Sigmoid colon (tissue), 4 donors: ENCODE data around the gene TM6SF1.

ENCODE experiments used
- CTCF ChIP-seq, 4 experiments: fragments of 450-650 bp in 3 of 4; fragments of 200-600 bp in 1 of 4; IDR thresholded peaks; one replicate each; pipeline ENCODE4 v1.5.1; 2016 to 2019; ENCODE audit warnings: antibody characterized with exemption in 4 of 4, mild to moderate bottlenecking in 3 of 4, moderate library complexity in 2 of 4
- EP300 ChIP-seq, 4 donors: sonication (generic); formaldehyde crosslinking; IDR thresholded peaks; one replicate each; pipeline ENCODE4 v1.6.1; 2017; ENCODE audit warnings: antibody characterized with exemption in 4 of 4
- POLR2A ChIP-seq, 2 donors: fragments of 450-650 bp; IDR thresholded peaks; one replicate each; pipeline ENCODE4 v1.6.1; 2016; ENCODE audit warnings: antibody characterized with exemption in 2 of 2, mild to moderate bottlenecking in 2 of 2, moderate library complexity in 2 of 2

GRCh38 chr15:83100097-83100646 is 7.3 kb upstream of the TM6SF1 start:
- no peak for TF ChIP-seq POLR2A (IDR thresholded peaks at IDR 0.05)
- no peak for TF ChIP-seq EP300 (IDR thresholded peaks at IDR 0.05)
- no peak for TF ChIP-seq CTCF (IDR thresholded peaks at IDR 0.05)
